ENCODE measurements around the gene KLF14.

The KLF14 gene

DNA sequence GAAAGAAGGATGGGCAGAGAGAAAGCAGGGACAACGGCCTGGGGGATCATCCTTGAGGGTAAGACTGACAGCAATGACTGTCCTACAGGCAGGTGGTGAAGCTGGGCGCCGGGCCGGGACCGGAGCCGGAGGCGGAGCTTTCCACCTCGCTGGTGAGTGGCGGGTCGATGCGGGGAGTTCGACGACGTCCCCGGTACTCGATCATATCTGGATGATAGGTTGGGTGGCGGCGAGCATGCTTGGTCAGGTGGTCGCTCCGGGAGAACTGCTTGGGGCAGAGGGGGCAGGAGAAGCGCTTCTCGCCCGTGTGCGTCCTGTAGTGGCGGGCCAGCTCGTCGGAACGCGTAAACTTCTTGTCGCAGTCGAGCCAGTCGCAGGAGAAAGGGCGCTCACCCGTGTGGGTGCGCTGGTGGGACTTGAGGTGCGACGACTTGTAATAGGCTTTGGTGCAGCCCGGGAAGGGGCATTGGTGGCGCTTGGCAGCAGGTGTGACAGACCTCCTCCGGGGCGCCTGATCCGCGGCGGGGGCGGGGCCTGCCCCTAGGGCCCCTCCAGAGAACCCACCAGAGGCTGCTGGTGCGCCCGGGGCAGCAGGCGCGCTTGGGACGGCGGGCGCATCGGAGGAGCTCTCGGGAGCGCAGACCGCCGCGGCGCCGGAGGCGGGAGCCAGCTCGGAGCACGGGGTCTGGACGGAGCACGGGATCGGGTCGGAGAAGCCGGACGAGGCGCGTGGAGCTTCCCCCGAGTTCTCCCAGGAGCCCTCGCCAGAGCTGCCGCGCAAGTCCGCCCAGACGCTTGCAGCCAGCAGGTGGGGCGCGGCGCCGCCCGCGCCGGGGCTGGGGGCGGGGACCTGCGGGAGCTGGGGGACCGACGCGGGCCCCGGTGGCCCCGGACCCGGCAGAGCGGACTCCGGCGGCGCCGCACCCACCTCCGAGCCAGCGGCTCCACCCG is 752 bp downstream of the KLF14 start:
- H3K27ac ChIP-seq (ENCODE audit: low read depth, low read length) = no peak overlapping the region
- no peaks in the 10 kb centered on the region for H3K9me2 ChIP-seq (replicated peaks; ENCODE audit: control insufficient read depth, low read length)
- peak overlapping the region; percentile 9; the same call in 1 of the 2 replicates for H3K4me2 ChIP-seq (ENCODE audit: low read length)
- 0 out of 2 replicates have a peak overlapping the region, but pooled peaks have one; percentile 5 for H3K4me3 ChIP-seq (ENCODE audit: low read length)
- H3K9me3 ChIP-seq (ENCODE audit: control insufficient read depth, insufficient read depth, low read length) = no peaks in the 10 kb centered on the region
- no peaks in the 10 kb centered on the region for H3K36me3 ChIP-seq (ENCODE audit: control insufficient read depth, low read length)
- H4K20me1 ChIP-seq (ENCODE audit: control insufficient read depth, insufficient read depth, low read depth, low read length) = no peaks in the 10 kb centered on the region
- H3F3A ChIP-seq (ENCODE audit: control insufficient read depth, insufficient read depth) = no peaks in the 10 kb centered on the region
- TF ChIP-seq EZH2phosphoT487 (IDR thresholded peaks at IDR 0.05; ENCODE audit: borderline replicate concordance, low read length) = no peak
- TF ChIP-seq, protein P1, sequence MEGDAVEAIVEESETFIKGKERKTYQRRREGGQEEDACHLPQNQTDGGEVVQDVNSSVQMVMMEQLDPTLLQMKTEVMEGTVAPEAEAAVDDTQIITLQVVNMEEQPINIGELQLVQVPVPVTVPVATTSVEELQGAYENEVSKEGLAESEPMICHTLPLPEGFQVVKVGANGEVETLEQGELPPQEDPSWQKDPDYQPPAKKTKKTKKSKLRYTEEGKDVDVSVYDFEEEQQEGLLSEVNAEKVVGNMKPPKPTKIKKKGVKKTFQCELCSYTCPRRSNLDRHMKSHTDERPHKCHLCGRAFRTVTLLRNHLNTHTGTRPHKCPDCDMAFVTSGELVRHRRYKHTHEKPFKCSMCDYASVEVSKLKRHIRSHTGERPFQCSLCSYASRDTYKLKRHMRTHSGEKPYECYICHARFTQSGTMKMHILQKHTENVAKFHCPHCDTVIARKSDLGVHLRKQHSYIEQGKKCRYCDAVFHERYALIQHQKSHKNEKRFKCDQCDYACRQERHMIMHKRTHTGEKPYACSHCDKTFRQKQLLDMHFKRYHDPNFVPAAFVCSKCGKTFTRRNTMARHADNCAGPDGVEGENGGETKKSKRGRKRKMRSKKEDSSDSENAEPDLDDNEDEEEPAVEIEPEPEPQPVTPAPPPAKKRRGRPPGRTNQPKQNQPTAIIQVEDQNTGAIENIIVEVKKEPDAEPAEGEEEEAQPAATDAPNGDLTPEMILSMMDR (IDR thresholded peaks at IDR 0.05; ENCODE audit: low read depth, low read length, poor library complexity, severe bottlenecking) = no peak
- H3K79me2 ChIP-seq (ENCODE audit: control insufficient read depth, low read length) = no peaks in the 10 kb centered on the region
- H3K4me1 ChIP-seq (ENCODE audit: control insufficient read depth, low read length) = peaks cover 7% of the 10 kb centered on the region
- peaks cover 66% of the 10 kb centered on the region for H3K27me3 ChIP-seq (ENCODE audit: control insufficient read depth, low read length)

DNA sequence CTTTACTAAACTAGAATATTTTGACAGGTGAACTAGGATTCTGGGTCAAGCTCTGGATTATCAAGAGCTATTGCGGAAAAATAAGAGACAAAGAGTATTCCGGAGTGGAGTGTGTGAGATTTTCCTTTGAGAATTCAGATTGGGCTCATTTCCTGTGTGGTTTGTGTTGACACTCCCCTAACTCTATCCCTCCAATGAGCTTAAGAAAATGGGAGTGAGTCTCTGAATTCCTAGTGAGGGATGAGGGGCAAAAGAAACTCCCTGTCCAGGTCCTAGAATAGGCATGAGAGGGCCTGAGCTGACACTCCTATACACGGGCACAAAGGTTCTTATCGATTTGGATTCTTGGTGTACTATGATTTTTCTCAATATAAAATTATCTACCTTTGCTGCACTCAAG is 10.2 kb downstream of the KLF14 start:
- TF ChIP-seq, protein P1 (IDR thresholded peaks at IDR 0.05; ENCODE audit: low read depth, low read length, poor library complexity, severe bottlenecking) = no peak
- no peak for TF ChIP-seq EZH2phosphoT487 (IDR thresholded peaks at IDR 0.05; ENCODE audit: borderline replicate concordance, low read length)
- no peaks in the 10 kb centered on the region for H3K9me3 ChIP-seq (ENCODE audit: control insufficient read depth, insufficient read depth, low read length)
- no peak overlapping the region for H3K27ac ChIP-seq (ENCODE audit: low read depth, low read length)
- H3K79me2 ChIP-seq (ENCODE audit: control insufficient read depth, low read length) = no peaks in the 10 kb centered on the region
- no peak overlapping the region for H3K4me3 ChIP-seq (ENCODE audit: low read length)
- H4K20me1 ChIP-seq (ENCODE audit: control insufficient read depth, insufficient read depth, low read depth, low read length) = no peaks in the 10 kb centered on the region
- H3K9me2 ChIP-seq (replicated peaks; ENCODE audit: control insufficient read depth, low read length) = no peaks in the 10 kb centered on the region
- H3K4me1 ChIP-seq (ENCODE audit: control insufficient read depth, low read length) = no peaks in the 10 kb centered on the region
- H3K4me2 ChIP-seq (ENCODE audit: low read length) = no peak overlapping the region
- H3K27me3 ChIP-seq (ENCODE audit: control insufficient read depth, low read length) = peaks cover 44% of the 10 kb centered on the region
- no peaks in the 10 kb centered on the region for H3K36me3 ChIP-seq (ENCODE audit: control insufficient read depth, low read length)
- no peaks in the 10 kb centered on the region for H3F3A ChIP-seq (ENCODE audit: control insufficient read depth, insufficient read depth)

DNA sequence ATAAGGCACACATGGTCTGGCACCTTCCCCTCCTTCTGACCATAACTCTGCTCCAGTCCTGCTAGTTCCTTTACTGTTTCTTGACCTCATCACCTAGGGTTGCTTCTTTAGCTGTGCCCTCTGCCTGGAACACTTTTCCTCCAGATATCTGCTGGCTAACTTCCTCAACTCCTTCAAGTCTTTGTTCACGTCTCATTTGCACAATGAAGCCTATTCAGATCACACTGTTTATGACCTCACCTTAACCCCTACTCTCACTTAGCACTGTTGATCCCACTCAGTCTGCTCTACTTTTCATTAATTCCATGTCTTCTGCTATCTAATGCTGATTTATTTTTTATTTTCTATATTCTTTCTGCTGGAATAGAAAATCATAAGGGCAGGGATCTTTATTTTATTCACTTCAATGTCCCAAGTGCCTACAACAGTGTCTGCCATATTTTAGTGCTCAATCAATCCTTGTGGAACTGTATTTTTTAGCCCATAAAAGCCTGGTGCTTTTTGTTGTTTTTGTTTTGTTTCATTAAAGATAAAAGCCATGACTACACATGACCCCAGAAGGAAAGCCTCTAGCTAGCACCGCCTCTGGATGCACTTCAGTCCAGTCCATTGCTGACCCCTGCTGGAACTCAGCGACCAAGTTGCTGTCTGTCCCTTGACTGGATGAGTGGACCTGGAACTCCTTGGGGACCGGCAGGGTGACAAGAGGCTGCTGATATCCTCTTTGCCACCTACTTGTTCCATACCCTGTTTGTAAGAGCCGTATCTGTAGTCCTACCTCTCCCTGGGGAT is 12.3 kb downstream of the KLF14 start:
- Histone ChIP-seq H3F3A (ENCODE audit: control insufficient read depth, insufficient read depth) (no peaks in the 10 kb centered on the region), H3K4me2 (ENCODE audit: low read length) (no peak overlapping the region), H3K9me2 (replicated peaks; ENCODE audit: control insufficient read depth, low read length) (no peaks in the 10 kb centered on the region), H4K20me1 (ENCODE audit: control insufficient read depth, insufficient read depth, low read depth, low read length) (no peaks in the 10 kb centered on the region), H3K27ac (ENCODE audit: low read depth, low read length) (no peak overlapping the region), H3K79me2 (ENCODE audit: control insufficient read depth, low read length) (no peaks in the 10 kb centered on the region), H3K9me3 (ENCODE audit: control insufficient read depth, insufficient read depth, low read length) (no peaks in the 10 kb centered on the region), H3K36me3 (ENCODE audit: control insufficient read depth, low read length) (no peaks in the 10 kb centered on the region), H3K4me1 (ENCODE audit: control insufficient read depth, low read length) (no peaks in the 10 kb centered on the region), H3K4me3 (ENCODE audit: low read length) (no peak overlapping the region), H3K27me3 (ENCODE audit: control insufficient read depth, low read length) (peaks cover 35% of the 10 kb centered on the region)
- no peak for TF ChIP-seq EZH2phosphoT487 (IDR thresholded peaks at IDR 0.05; ENCODE audit: borderline replicate concordance, low read length)
- TF ChIP-seq, protein P1 (IDR thresholded peaks at IDR 0.05; ENCODE audit: low read depth, low read length, poor library complexity, severe bottlenecking) = no peak
